Measurements from ENCODE around the gene SRRT.

- no peak for TF ChIP-seq EZH2 (IDR thresholded peaks at IDR 0.05; ENCODE audit: low read length, missing control alignments)
- TF ChIP-seq, protein P1, sequence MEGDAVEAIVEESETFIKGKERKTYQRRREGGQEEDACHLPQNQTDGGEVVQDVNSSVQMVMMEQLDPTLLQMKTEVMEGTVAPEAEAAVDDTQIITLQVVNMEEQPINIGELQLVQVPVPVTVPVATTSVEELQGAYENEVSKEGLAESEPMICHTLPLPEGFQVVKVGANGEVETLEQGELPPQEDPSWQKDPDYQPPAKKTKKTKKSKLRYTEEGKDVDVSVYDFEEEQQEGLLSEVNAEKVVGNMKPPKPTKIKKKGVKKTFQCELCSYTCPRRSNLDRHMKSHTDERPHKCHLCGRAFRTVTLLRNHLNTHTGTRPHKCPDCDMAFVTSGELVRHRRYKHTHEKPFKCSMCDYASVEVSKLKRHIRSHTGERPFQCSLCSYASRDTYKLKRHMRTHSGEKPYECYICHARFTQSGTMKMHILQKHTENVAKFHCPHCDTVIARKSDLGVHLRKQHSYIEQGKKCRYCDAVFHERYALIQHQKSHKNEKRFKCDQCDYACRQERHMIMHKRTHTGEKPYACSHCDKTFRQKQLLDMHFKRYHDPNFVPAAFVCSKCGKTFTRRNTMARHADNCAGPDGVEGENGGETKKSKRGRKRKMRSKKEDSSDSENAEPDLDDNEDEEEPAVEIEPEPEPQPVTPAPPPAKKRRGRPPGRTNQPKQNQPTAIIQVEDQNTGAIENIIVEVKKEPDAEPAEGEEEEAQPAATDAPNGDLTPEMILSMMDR (conservative IDR thresholded peaks at IDR 0.05 in 1 of 2, IDR thresholded peaks at IDR 0.05 in 1 of 2; ENCODE audit: low read depth in 1 of 2, low read length in 2 of 2), result no peak
Observed at GRCh38 chr7:100880645-100881044, 5.7 kb downstream of the SRRT start.

All from fibroblast of lung (primary cell).